Gastrocnemius medialis (tissue), 4 donors: ENCODE data around the gene KLHL30.

Experiments used
- POLR2A ChIP-seq, 2 donors: fragments of 450-650 bp; IDR thresholded peaks; one replicate each; pipeline ENCODE4 v1.6.1; 2017; ENCODE audit warnings: antibody characterized with exemption in 2 of 2, mild to moderate bottlenecking in 2 of 2, moderate library complexity in 2 of 2
- TF ChIP-seq, protein P1 (sequence below), 5 experiments: fragments of 450-650 bp in 3 of 5; fragments of 200-600 bp in 2 of 5; sonication (generic) in 2 of 5; IDR thresholded peaks in 4 of 5; conservative IDR thresholded peaks in 1 of 5; 1 replicate in 4 of 5; 2 replicates in 1 of 5; pipeline ENCODE4 v1.5.1; 2016 to 2019; ENCODE audit warnings: antibody characterized with exemption in 5 of 5, mild to moderate bottlenecking in 3 of 5, moderate library complexity in 3 of 5

DNA sequence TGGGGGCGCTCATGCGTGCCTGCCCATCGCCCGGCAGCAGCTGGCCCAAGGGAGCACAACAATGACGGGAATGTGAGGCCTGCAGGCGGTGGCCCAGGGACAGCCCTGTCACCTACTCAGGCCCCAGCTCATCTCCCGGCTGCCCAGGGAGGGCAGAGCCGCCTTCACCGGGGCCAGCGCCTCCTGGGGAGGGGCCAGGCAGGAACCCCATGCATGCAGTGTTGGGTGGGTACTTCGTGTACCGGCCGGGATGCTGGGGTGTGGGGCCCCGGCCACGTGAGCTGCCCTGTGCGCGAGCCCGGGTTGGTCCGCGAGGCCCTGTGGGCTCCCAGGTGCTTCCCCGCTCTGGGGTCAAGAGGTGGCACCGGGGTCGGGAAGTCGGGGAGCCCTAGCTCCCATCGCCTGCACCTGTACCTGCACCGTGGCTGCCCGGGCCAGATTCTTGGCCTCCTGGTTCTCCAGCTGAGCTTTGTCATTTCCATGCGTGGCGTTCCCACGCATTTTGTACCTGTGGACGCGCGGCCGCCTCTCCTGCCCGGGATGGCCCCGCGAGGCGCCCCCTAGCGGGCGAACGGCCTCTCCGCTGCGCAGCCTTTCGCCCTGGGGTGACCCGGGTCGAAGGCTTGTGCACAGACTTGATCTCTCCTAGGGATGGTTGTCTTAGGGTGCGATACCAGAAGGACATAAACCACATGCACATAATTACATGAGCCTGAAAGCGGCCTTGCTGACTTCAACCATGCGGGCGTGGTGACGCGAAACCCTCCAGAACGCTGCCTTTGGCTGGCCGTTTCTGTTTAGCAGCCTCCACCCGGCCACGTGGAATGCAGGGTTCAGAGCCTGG, 950 bp downstream of the KLHL30 start:
- TF ChIP-seq, protein P1, sequence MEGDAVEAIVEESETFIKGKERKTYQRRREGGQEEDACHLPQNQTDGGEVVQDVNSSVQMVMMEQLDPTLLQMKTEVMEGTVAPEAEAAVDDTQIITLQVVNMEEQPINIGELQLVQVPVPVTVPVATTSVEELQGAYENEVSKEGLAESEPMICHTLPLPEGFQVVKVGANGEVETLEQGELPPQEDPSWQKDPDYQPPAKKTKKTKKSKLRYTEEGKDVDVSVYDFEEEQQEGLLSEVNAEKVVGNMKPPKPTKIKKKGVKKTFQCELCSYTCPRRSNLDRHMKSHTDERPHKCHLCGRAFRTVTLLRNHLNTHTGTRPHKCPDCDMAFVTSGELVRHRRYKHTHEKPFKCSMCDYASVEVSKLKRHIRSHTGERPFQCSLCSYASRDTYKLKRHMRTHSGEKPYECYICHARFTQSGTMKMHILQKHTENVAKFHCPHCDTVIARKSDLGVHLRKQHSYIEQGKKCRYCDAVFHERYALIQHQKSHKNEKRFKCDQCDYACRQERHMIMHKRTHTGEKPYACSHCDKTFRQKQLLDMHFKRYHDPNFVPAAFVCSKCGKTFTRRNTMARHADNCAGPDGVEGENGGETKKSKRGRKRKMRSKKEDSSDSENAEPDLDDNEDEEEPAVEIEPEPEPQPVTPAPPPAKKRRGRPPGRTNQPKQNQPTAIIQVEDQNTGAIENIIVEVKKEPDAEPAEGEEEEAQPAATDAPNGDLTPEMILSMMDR (IDR thresholded peaks at IDR 0.05 in 4 of 5, conservative IDR thresholded peaks at IDR 0.05 in 1 of 5), result peak; percentile 51 to 96 (median 89)
- TF ChIP-seq POLR2A (IDR thresholded peaks at IDR 0.05), result no peak
